Breast epithelium (tissue), 4 donors: ENCODE measurements around the gene ZFP62. TPM values are rescaled to one million over a fixed set of nuclear protein-coding genes. Genes with fewer than 3 reads are reported as not detected.
"Not testable (repeated sequence)": the region's sequence is repeated elsewhere in the genome, so short reads cannot be mapped to it uniquely, and the experiment has no call there.

Experiments
- DNase-seq, 2 donors: peaks; one replicate each; pipeline ENCODE4 v3.0.0-alpha.2; 2019; ENCODE audit warnings: low spot score in 2 of 2
- H3K27ac ChIP-seq, 2 donors: fragments of 200-600 bp; sonication (generic) in 1 of 2; one replicate each; pipeline ENCODE4 v1.5.1; 2016 to 2019; ENCODE audit warnings: mild to moderate bottlenecking in 1 of 2
- H3K27me3 ChIP-seq, 2 donors: fragments of 200-600 bp; sonication (generic) in 1 of 2; one replicate each; pipeline versions ENCODE4 v1.5.1 to v1.6.0; 2017 to 2019; ENCODE audit warnings: control low read depth in 1 of 2, mild to moderate bottlenecking in 1 of 2
- H3K36me3 ChIP-seq: fragments of 200-600 bp; one replicate; pipeline ENCODE4 v1.5.1; 2019
- H3K4me1 ChIP-seq, 2 donors: fragments of 200-600 bp; sonication (generic); one replicate each; pipeline ENCODE4 v1.5.1; 2016 to 2019; ENCODE audit warnings: control low read depth in 1 of 2
- H3K4me3 ChIP-seq, 3 donors: fragments of 200-600 bp; sonication (generic); 1 replicate in 2 of 3; 2 replicates in 1 of 3; pipeline ENCODE4 v1.5.1; 2016 to 2019; ENCODE audit warnings: mild to moderate bottlenecking in 3 of 3, moderate library complexity in 2 of 3
- H3K9me3 ChIP-seq, 2 donors: fragments of 200-600 bp; sonication (generic) in 1 of 2; one replicate each; pipeline ENCODE4 v1.5.1; 2016 to 2019; ENCODE audit warnings: control low read depth in 1 of 2
- POLR2A ChIP-seq: fragments of 450-650 bp; IDR thresholded peaks from one replicate; pipeline ENCODE4 v1.6.1; 2016; ENCODE audit warnings: antibody characterized with exemption, mild to moderate bottlenecking, moderate library complexity
- POLR2AphosphoS5 ChIP-seq, 3 donors: sonication (generic); formaldehyde crosslinking; IDR thresholded peaks; one replicate each; pipeline ENCODE4 v1.6.1; 2017; ENCODE audit warnings: antibody characterized with exemption in 3 of 3
- intact Hi-C: fragments of 100-400 bp; cut with DNase I; formaldehyde crosslinking; loops from one replicate; pipeline ENCODE4 v1.15.1; 2023; ENCODE audit warnings: low total_unique reads
- total RNA-seq, 3 donors: library from RNA; depleted of rRNA; stranded (reverse); fragments of >200 nt; gene quantifications; one replicate each; pipeline ENCODE4 v1.1.0, GENCODE V29; 2016
- TF ChIP-seq, protein P1 (sequence below), 3 donors: fragments of 450-650 bp; IDR thresholded peaks; one replicate each; pipeline ENCODE4 v1.5.1; 2016 to 2017; ENCODE audit warnings: antibody characterized with exemption in 3 of 3, mild to moderate bottlenecking in 3 of 3, moderate library complexity in 3 of 3

Gene ZFP62
- total RNA-seq, 3 donors from 2014 or later, result 18.6 to 49.6 (median 35.4) TPM

DNA sequence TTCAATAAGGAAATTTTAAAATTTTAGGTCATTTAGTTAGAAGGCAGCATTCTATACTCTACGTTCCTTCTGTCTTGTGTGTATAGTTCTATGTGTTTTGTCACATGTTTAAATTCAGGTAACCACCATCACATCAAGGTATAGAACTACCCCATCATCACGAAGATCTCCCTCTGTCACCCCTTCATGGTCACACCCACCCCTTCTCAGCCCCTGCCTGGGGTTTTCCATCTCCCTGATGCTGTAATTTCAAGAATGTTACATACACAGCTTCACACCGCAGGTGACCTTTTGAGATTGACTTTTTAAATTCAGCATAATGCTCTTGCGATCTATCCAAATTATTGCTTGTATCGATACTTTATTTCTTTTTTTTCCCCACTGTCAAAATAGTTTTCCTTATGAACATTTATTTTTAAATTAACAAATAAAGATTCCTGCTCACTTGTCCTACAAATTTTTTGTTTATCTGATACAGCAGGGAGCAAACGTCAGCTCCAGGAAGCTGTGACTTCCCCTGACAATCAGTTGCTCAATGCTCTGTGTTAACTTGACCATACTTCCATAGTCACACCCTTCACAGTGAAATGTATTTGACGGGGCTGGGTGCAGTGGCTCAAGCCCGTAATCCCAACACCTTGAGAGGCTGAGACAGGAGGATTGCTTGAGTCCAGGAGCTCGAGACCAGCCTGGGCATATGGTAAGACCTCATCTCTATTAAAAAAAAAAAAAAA lies 48.1 kb upstream of the ZFP62 start:
- no peaks in the 10 kb centered on the region for H3K27me3 ChIP-seq
- H3K27ac ChIP-seq, result no peak overlapping the region
- DNase-seq, result no peak
- H3K36me3 ChIP-seq, result no peaks in the 10 kb centered on the region
- TF ChIP-seq POLR2AphosphoS5 (IDR thresholded peaks at IDR 0.05) (no peak), POLR2A (no peak)
- TF ChIP-seq, protein P1, sequence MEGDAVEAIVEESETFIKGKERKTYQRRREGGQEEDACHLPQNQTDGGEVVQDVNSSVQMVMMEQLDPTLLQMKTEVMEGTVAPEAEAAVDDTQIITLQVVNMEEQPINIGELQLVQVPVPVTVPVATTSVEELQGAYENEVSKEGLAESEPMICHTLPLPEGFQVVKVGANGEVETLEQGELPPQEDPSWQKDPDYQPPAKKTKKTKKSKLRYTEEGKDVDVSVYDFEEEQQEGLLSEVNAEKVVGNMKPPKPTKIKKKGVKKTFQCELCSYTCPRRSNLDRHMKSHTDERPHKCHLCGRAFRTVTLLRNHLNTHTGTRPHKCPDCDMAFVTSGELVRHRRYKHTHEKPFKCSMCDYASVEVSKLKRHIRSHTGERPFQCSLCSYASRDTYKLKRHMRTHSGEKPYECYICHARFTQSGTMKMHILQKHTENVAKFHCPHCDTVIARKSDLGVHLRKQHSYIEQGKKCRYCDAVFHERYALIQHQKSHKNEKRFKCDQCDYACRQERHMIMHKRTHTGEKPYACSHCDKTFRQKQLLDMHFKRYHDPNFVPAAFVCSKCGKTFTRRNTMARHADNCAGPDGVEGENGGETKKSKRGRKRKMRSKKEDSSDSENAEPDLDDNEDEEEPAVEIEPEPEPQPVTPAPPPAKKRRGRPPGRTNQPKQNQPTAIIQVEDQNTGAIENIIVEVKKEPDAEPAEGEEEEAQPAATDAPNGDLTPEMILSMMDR (IDR thresholded peaks at IDR 0.05), result no peak
- no peaks in the 10 kb centered on the region for H3K9me3 ChIP-seq
- H3K4me3 ChIP-seq, result no peak overlapping the region
- H3K4me1 ChIP-seq, result no peaks in the 10 kb centered on the region
- intact Hi-C loops, result no loop called here

DNA sequence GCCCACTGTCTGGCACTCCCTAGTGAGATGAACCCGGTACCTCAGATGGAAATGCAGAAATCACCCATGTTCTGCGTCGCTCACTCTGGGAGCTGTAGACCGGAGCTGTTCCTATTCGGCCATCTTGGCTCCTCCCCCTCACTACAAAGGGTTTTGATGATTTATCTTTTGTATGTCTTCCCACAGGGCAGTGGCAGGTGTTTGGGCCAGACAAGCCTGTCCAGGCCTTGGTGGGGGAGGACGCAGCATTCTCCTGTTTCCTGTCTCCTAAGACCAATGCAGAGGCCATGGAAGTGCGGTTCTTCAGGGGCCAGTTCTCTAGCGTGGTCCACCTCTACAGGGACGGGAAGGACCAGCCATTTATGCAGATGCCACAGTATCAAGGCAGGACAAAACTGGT lies 47.3 kb upstream of the ZFP62 start:
- no peak overlapping the region for H3K27ac ChIP-seq
- no peaks in the 10 kb centered on the region for H3K9me3 ChIP-seq
- intact Hi-C loops, result no loop called here
- no peaks in the 10 kb centered on the region for H3K36me3 ChIP-seq
- no peaks in the 10 kb centered on the region for H3K27me3 ChIP-seq
- H3K4me3 ChIP-seq, result no peak overlapping the region
- no peaks in the 10 kb centered on the region for H3K4me1 ChIP-seq
- TF ChIP-seq, protein P1 (IDR thresholded peaks at IDR 0.05), result no peak
- TF ChIP-seq POLR2A (no peak), POLR2AphosphoS5 (IDR thresholded peaks at IDR 0.05) (no peak)
- DNase-seq, result no peak

DNA sequence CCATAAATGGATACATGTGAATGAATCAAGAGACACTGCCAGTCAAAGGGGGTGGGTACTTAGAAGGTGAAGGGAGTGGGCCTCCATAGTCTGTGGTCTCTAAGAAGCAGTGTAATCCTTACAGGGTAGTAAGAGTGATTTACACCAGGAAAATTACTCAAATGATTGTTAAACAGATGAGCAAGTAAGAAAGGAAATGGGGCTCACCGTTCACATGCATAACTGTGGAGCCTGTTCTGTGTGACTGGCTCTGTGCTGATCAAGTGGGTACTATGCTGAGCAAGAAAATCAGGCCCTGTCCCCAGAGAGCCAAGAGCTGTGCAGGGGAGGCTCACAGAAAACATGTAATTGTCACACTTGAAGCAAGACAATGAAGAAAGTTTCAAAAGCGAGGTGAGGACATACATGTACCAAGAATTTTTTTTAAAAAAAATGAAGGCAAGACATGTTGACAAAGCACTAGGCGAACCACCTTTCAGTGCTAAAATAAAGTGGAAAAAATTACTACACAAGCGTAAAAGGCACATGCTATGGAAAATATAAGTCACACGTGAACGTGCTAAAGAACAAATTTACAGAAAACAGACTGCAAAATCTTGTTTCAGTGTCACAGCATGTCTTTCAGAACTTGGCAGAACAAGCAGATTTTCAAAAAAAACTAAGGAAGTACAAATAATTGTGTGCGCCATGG lies 40.4 kb upstream of the ZFP62 start:
- H3K27me3 ChIP-seq, result no peaks in the 10 kb centered on the region
- intact Hi-C loops, result no loop called here
- H3K4me1 ChIP-seq, result no peaks in the 10 kb centered on the region

DNA sequence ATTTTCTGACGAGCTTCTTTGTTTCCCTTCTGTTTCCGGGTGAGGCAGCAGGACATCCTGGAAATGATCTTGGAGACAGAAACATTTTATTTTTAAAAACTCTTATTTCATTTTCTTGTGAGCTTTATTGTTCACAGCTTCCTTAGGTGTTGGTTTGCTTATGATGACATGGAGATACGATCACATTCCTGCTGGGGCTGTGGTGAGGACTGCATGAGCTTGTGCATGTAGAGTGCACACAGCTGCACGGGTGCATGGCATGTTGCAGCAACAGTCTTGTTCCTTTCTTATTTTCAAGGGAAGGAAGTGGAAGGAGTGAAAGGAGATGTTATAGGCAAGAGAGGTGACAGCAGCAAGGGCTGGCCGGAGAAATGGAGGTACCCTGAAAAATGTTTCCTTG lies 39.1 kb upstream of the ZFP62 start:
- H3K9me3 ChIP-seq, result peaks cover 0 to 9% of the 10 kb centered on the region in 2 donors
- no peaks in the 10 kb centered on the region for H3K4me1 ChIP-seq
- intact Hi-C loops, result no loop called here
- no peak overlapping the region for H3K27ac ChIP-seq
- no peaks in the 10 kb centered on the region for H3K27me3 ChIP-seq
- no peak for TF ChIP-seq POLR2A
- DNase-seq, result no peak
- H3K36me3 ChIP-seq, result no peaks in the 10 kb centered on the region
- H3K4me3 ChIP-seq, result no peak overlapping the region

More for the DNA sequence above, 40.4 kb upstream of the ZFP62 start:
- Histone ChIP-seq H3K36me3 (no peaks in the 10 kb centered on the region), H3K27ac (no peak overlapping the region), H3K9me3 (no peaks in the 10 kb centered on the region), H3K4me3 (no peak overlapping the region)
- TF ChIP-seq POLR2A (no peak), POLR2AphosphoS5 (IDR thresholded peaks at IDR 0.05) (no peak)
- TF ChIP-seq, protein P1 (IDR thresholded peaks at IDR 0.05), result no peak
- no peak for DNase-seq

DNA sequence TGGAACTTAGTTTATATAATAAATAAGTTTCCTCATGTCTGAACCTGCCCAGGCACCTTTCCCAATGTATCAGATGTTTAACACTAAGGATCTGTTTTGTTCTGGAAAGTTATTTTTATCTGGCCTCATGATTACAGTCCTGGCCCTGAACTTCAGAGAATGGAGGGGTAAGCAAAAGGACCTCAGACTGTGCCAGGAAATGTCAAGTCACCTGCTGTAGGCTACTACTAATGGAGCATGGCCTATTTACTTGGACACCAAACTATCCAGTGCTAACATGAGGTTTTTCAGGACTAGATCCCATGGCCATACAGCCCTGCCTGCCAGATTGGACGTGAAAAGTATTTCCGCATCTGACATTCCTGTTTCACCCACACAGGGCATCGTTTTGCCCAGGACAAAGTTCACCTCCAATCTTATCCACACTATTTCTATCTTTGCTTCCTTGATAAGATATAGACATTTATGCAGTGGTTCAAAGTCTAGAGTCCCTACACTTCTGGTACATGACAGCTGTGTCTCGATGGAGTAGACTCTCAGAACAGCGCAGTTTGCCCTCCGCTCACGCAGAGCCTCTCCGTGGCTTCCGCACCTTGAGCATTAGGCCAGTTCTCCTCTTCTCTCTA lies 37.7 kb upstream of the ZFP62 start, which contains the start of gene BTNL8:
BTNL8 (plus strand) TSS at position 539 of the 626 bp plus-strand sequence. CDS start 152 bp downstream, outside the sequence.
- Histone ChIP-seq H3K36me3 (no peaks in the 10 kb centered on the region), H3K4me1 (no peaks in the 10 kb centered on the region), H3K9me3 (peaks cover 0 to 15% of the 10 kb centered on the region in 2 donors), H3K4me3 (no peak within 1 kb of the TSS), H3K27ac (no peak within 1 kb of the TSS), H3K27me3 (no peaks in the 10 kb centered on the region)
- intact Hi-C loops, result no loop called here
- no peak for DNase-seq
- TF ChIP-seq, protein P1 (IDR thresholded peaks at IDR 0.05), result no peak
- no peak for TF ChIP-seq POLR2AphosphoS5 (IDR thresholded peaks at IDR 0.05)
- no peak for TF ChIP-seq POLR2A

DNA sequence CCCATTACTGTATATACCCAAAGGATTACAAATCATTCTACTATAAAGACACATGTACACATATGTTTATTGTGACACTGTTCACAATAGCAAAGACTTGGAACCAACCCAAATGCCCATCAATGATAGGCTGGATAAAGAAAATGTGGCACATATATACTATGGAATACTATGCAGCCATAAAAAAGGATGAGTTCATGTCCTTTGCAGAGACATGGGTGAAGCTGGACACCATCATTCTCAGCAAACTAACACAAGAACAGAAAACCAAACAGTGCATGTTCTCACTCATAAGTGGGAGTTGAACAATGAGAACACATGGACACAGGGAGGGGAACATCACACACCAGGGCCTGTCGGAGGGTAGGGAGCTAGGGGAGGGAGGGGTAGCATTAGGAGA lies 34.3 kb upstream of the ZFP62 start:
- H3K4me3 ChIP-seq, H3K27ac ChIP-seq, H3K36me3 ChIP-seq, H3K27me3 ChIP-seq, DNase-seq, H3K4me1 ChIP-seq, intact Hi-C loops: not testable (repeated sequence)
- H3K9me3 ChIP-seq, result peaks cover 0 to 15% of the 10 kb centered on the region in 2 donors
